H1 (cell line): ENCODE results near the gene HYLS1.

Experiments
- CTCF ChIP-seq, 3 experiments: IDR thresholded peaks; 1 replicate in 2 of 3; 2 replicates in 1 of 3; pipeline versions ENCODE4 v1.5.1 to v1.6.1; 2011; ENCODE audit warnings: low read length in 3 of 3, mild to moderate bottlenecking in 3 of 3, inconsistent platforms in 2 of 3, low read depth in 1 of 3, moderate library complexity in 1 of 3; ENCODE audit not compliant: insufficient read depth in 1 of 3; ENCODE audit errors: control extremely low read depth in 1 of 3
- EZH2 ChIP-seq: fragments of 200-600 bp; sonication (generic); IDR thresholded peaks from 2 replicates; pipeline ENCODE4 v1.7.1; 2012; ENCODE audit warnings: low read depth, mild to moderate bottlenecking, moderate library complexity, low read length, inconsistent platforms; ENCODE audit not compliant: severe bottlenecking
- FOSL1 ChIP-seq: IDR thresholded peaks from 2 replicates; pipeline ENCODE4 v1.6.1; 2011; ENCODE audit warnings: mild to moderate bottlenecking, low read depth, low read length, moderate library complexity; ENCODE audit not compliant: insufficient read depth
- RAD21 ChIP-seq, 2 experiments: IDR thresholded peaks in 1 of 2; conservative IDR thresholded peaks in 1 of 2; 2 replicates each; pipeline ENCODE4 v1.6.1; 2011; ENCODE audit warnings: low read depth in 2 of 2, low read length in 2 of 2, improper control_type of control experiment in 1 of 2, inconsistent platforms in 1 of 2, mild to moderate bottlenecking in 1 of 2, moderate library complexity in 1 of 2
- RFX5 ChIP-seq: IDR thresholded peaks from 2 replicates; pipeline ENCODE4 v1.6.1; 2011; ENCODE audit warnings: low read depth, low read length, improper control_type of control experiment, borderline replicate concordance
- SAP30 ChIP-seq: fragments of 300-600 bp; sonication (generic); IDR thresholded peaks from 2 replicates; pipeline ENCODE4 v1.7.1; 2012; ENCODE audit warnings: low read length, moderate library complexity, mild to moderate bottlenecking, inconsistent platforms; ENCODE audit not compliant: insufficient read depth, insufficient replicate concordance
- SIN3A ChIP-seq, 2 experiments: IDR thresholded peaks in 1 of 2; conservative IDR thresholded peaks in 1 of 2; 2 replicates each; pipeline ENCODE4 v1.6.1; 2011 to 2012; ENCODE audit warnings: low read length in 2 of 2, improper control_type of control experiment in 1 of 2, low read depth in 1 of 2, mild to moderate bottlenecking in 1 of 2
- SP1 ChIP-seq: IDR thresholded peaks from 2 replicates; pipeline ENCODE4 v1.6.1; 2011; ENCODE audit warnings: low read depth, low read length
- SP4 ChIP-seq: IDR thresholded peaks from 2 replicates; pipeline ENCODE4 v1.6.1; 2012; ENCODE audit warnings: low read length, inconsistent platforms
- USF2 ChIP-seq: IDR thresholded peaks from 2 replicates; pipeline ENCODE4 v1.6.1; 2011; ENCODE audit warnings: low read length, improper control_type of control experiment
- ZNF274 ChIP-seq: IDR thresholded peaks from 2 replicates; pipeline ENCODE4 v1.7.0; 2012; ENCODE audit warnings: low read length, borderline replicate concordance; ENCODE audit errors: extremely low read depth
- TF ChIP-seq, protein P1 (sequence below): IDR thresholded peaks from 2 replicates; pipeline ENCODE4 v1.6.1; 2011; ENCODE audit warnings: low read depth, mild to moderate bottlenecking, low read length; ENCODE audit not compliant: insufficient read depth

- TF ChIP-seq CTCF (IDR thresholded peaks at IDR 0.05; ENCODE audit: control extremely low read depth in 1 of 3, insufficient read depth in 1 of 3, low read depth in 1 of 3, low read length in 3 of 3) (no peak), FOSL1 (no peak), ZNF274 (no peak), USF2 (no peak), SAP30 (no peak), RFX5 (no peak), EZH2 (no peak), SP1 (no peak), RAD21 (IDR thresholded peaks at IDR 0.05 in 1 of 2, conservative IDR thresholded peaks at IDR 0.05 in 1 of 2; ENCODE audit: low read depth in 2 of 2, low read length in 2 of 2) (no peak), SIN3A (conservative IDR thresholded peaks at IDR 0.05 in 1 of 2, IDR thresholded peaks at IDR 0.05 in 1 of 2; ENCODE audit: low read depth in 1 of 2, low read length in 2 of 2) (no peak), SP4 (no peak)
- TF ChIP-seq, protein P1, sequence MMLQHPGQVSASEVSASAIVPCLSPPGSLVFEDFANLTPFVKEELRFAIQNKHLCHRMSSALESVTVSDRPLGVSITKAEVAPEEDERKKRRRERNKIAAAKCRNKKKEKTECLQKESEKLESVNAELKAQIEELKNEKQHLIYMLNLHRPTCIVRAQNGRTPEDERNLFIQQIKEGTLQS, result no peak
Observed at GRCh38 chr11:125922156-125922555, 34.7 kb downstream of the HYLS1 start.
